ENCODE results near the gene SLC39A11. TPM values are rescaled to one million over a fixed set of nuclear protein-coding genes. Genes with fewer than 3 reads are reported as not detected.

SLC39A11 gene
- polyA plus RNA-seq, 3 donors, result 16.6 to 27.9 (median 26.6) TPM

DNA sequence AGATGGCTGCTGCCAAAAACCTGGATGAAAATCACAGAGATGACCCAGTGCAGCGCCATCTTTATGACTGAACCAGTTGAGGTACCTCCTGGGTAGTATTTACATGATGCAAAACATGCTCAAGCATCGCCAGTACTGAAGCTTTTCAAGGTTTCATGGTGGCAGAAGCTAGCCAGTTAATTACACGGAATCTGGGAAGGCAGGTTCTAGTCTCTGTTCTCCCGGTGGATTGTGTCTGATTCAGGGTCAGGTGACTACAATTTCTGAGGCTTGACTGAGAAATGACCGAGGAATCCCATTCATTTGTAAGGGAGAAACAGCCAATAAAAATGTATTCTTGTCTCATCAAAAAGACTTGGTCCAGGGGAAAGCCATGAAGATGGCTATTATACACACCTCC, 209.1 kb downstream of the SLC39A11 start:
- Mint-ChIP-seq H3K36me3 (peaks cover 74 to 75% of the 10 kb centered on the region in 2 donors), H3K9me3 (peaks cover 15 to 40% (median 28%) of the 10 kb centered on the region in 7 donors), H3K4me3 (no peak overlapping the region), H3K27ac (no peak overlapping the region), H3K27me3 (ENCODE audit: low read depth in 3 of 3) (no peaks in the 10 kb centered on the region), H3K4me1 (no peaks in the 10 kb centered on the region)
- H3K27ac ChIP-seq (ENCODE audit: low read depth in 1 of 2, low read length in 2 of 2), result no peak overlapping the region
- H3K4me1 ChIP-seq (ENCODE audit: control insufficient read depth in 1 of 2, insufficient read depth in 2 of 2, low read length in 2 of 2), result no peaks in the 10 kb centered on the region
- no peak overlapping the region for H2AFZ ChIP-seq (ENCODE audit: insufficient read depth, low read depth, low read length, poor library complexity, severe bottlenecking)
- H3K4me2 ChIP-seq (replicated peaks; ENCODE audit: extremely low read depth, low read length, poor library complexity, severe bottlenecking), result no peak overlapping the region
- H4K20me1 ChIP-seq (ENCODE audit: insufficient read depth, low read length), result no peaks in the 10 kb centered on the region
- H3K27me3 ChIP-seq (ENCODE audit: control insufficient read depth in 2 of 2, insufficient read depth in 2 of 2, low read length in 2 of 2), result no peaks in the 10 kb centered on the region
- intact Hi-C loops (cut with micrococcal nuclease), result no loop called here
- no peak overlapping the region for H3K4me3 ChIP-seq (replicated peaks in 1 of 3; ENCODE audit: low read depth in 2 of 3, low read length in 3 of 3)
- WGBS (ENCODE audit: insufficient coverage), result 100% methylated on average over 5 of the region's 5 CpGs
- TF ChIP-seq, protein P1, sequence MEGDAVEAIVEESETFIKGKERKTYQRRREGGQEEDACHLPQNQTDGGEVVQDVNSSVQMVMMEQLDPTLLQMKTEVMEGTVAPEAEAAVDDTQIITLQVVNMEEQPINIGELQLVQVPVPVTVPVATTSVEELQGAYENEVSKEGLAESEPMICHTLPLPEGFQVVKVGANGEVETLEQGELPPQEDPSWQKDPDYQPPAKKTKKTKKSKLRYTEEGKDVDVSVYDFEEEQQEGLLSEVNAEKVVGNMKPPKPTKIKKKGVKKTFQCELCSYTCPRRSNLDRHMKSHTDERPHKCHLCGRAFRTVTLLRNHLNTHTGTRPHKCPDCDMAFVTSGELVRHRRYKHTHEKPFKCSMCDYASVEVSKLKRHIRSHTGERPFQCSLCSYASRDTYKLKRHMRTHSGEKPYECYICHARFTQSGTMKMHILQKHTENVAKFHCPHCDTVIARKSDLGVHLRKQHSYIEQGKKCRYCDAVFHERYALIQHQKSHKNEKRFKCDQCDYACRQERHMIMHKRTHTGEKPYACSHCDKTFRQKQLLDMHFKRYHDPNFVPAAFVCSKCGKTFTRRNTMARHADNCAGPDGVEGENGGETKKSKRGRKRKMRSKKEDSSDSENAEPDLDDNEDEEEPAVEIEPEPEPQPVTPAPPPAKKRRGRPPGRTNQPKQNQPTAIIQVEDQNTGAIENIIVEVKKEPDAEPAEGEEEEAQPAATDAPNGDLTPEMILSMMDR (IDR thresholded peaks at IDR 0.05), result no peak
- peaks cover 22 to 25% of the 10 kb centered on the region in 2 donors for H3K9me3 ChIP-seq (replicated peaks in 1 of 2; ENCODE audit: control insufficient read depth in 1 of 2, insufficient read depth in 1 of 2, low read length in 2 of 2)
- no peak for DNase-seq
- H3K36me3 ChIP-seq (replicated peaks in 1 of 2; ENCODE audit: control insufficient read depth in 1 of 2, insufficient read depth in 2 of 2, low read length in 2 of 2), result peaks cover 36 to 68% of the 10 kb centered on the region in 2 donors
- H3K9ac ChIP-seq (ENCODE audit: insufficient read depth, low read length, poor library complexity, severe bottlenecking), result no peak overlapping the region
- H3K79me2 ChIP-seq (ENCODE audit: insufficient read depth, low read length), result no peaks in the 10 kb centered on the region

- no peak overlapping the region for H3K4me3 Mint-ChIP-seq
- Histone ChIP-seq H2AFZ (ENCODE audit: insufficient read depth, low read depth, low read length, poor library complexity, severe bottlenecking) (no peak overlapping the region), H3K9ac (ENCODE audit: insufficient read depth, low read length, poor library complexity, severe bottlenecking) (no peak overlapping the region), H3K4me2 (replicated peaks; ENCODE audit: extremely low read depth, low read length, poor library complexity, severe bottlenecking) (no peak overlapping the region), H3K9me3 (replicated peaks in 1 of 2; ENCODE audit: control insufficient read depth in 1 of 2, insufficient read depth in 1 of 2, low read length in 2 of 2) (peaks cover 29 to 33% of the 10 kb centered on the region in 2 donors), H4K20me1 (ENCODE audit: insufficient read depth, low read length) (no peaks in the 10 kb centered on the region), H3K36me3 (replicated peaks in 1 of 2; ENCODE audit: control insufficient read depth in 1 of 2, insufficient read depth in 2 of 2, low read length in 2 of 2) (peaks cover 28 to 67% of the 10 kb centered on the region in 2 donors), H3K4me1 (ENCODE audit: control insufficient read depth in 1 of 2, insufficient read depth in 2 of 2, low read length in 2 of 2) (no peaks in the 10 kb centered on the region), H3K4me3 (replicated peaks in 1 of 3; ENCODE audit: low read depth in 2 of 3, low read length in 3 of 3) (no peak overlapping the region), H3K27ac (ENCODE audit: low read depth in 1 of 2, low read length in 2 of 2) (no peak overlapping the region), H3K27me3 (ENCODE audit: control insufficient read depth in 2 of 2, insufficient read depth in 2 of 2, low read length in 2 of 2) (no peaks in the 10 kb centered on the region), H3K79me2 (ENCODE audit: insufficient read depth, low read length) (no peaks in the 10 kb centered on the region)
- DNase-seq, result no peak
- no peak overlapping the region for H3K27ac Mint-ChIP-seq
- no peaks in the 10 kb centered on the region for H3K4me1 Mint-ChIP-seq
- TF ChIP-seq, protein P1 (IDR thresholded peaks at IDR 0.05), result no peak
- intact Hi-C loops (cut with micrococcal nuclease), result no loop called here
- WGBS (ENCODE audit: insufficient coverage), result 95% methylated on average over 4 of the region's 4 CpGs
- H3K9me3 Mint-ChIP-seq, result peaks cover 21 to 47% (median 34%) of the 10 kb centered on the region in 7 donors
- no peaks in the 10 kb centered on the region for H3K27me3 Mint-ChIP-seq (ENCODE audit: low read depth in 3 of 3)
- peaks cover 69 to 72% of the 10 kb centered on the region in 2 donors for H3K36me3 Mint-ChIP-seq
Observed at GRCh38 chr17:72882426-72882825, 210.1 kb downstream of the SLC39A11 start.
